H9 (cell line): ENCODE results near the gene SLC15A5. TPM values are rescaled to one million over a fixed set of nuclear protein-coding genes. Genes with fewer than 3 reads are reported as not detected.

Experiments
- DNase-seq: peaks from one replicate; pipeline ENCODE4 v3.0.0-alpha.2; 2017
- H2AFZ ChIP-seq: one replicate; pipeline ENCODE4 v1.6.1; 2013; ENCODE audit warnings: mild to moderate bottlenecking, low read length, control low read depth, moderate library complexity
- H2AK5ac ChIP-seq: 2 replicates; pipeline ENCODE4 v1.6.1; 2013; ENCODE audit warnings: low read length, control low read depth, mixed read lengths; ENCODE audit not compliant: insufficient read length
- H2BK120ac ChIP-seq: one replicate; pipeline ENCODE4 v1.6.1; 2013; ENCODE audit warnings: low read depth, mild to moderate bottlenecking, low read length, control low read depth, inconsistent platforms; ENCODE audit not compliant: poor library complexity, severe bottlenecking
- H2BK12ac ChIP-seq: 2 replicates; pipeline ENCODE4 v1.6.1; 2013; ENCODE audit warnings: low read length, control low read depth, mixed read lengths, low read depth; ENCODE audit not compliant: insufficient read length
- H2BK15ac ChIP-seq: 2 replicates; pipeline ENCODE4 v1.6.1; 2013; ENCODE audit warnings: low read depth, low read length, control low read depth
- H2BK20ac ChIP-seq: one replicate; pipeline ENCODE4 v1.6.1; 2013; ENCODE audit warnings: low read depth, mild to moderate bottlenecking, low read length, control low read depth, inconsistent platforms; ENCODE audit not compliant: poor library complexity, severe bottlenecking
- H2BK5ac ChIP-seq: 2 replicates; pipeline ENCODE4 v1.6.1; 2013; ENCODE audit warnings: low read length, control low read depth, mixed read lengths; ENCODE audit not compliant: insufficient read length
- H3K14ac ChIP-seq: 2 replicates; pipeline ENCODE4 v1.6.1; 2013; ENCODE audit warnings: low read length, control low read depth; ENCODE audit not compliant: insufficient read depth
- H3K18ac ChIP-seq: 2 replicates; pipeline ENCODE4 v1.6.1; 2013; ENCODE audit warnings: low read depth, mild to moderate bottlenecking, mixed read lengths, low read length, control low read depth; ENCODE audit not compliant: insufficient read length
- H3K23ac ChIP-seq: 2 replicates; pipeline ENCODE4 v1.6.1; 2013; ENCODE audit warnings: low read length, control low read depth, mixed read lengths, low read depth; ENCODE audit not compliant: insufficient read length
- H3K23me2 ChIP-seq: 2 replicates; pipeline ENCODE4 v1.6.1; 2013; ENCODE audit warnings: low read depth, mild to moderate bottlenecking, mixed read lengths, low read length, control low read depth; ENCODE audit not compliant: insufficient read length, poor library complexity, severe bottlenecking
- H3K27ac ChIP-seq: 2 replicates; pipeline ENCODE4 v1.5.1; 2013; ENCODE audit warnings: low read length, control low read depth, mixed read lengths, low read depth; ENCODE audit not compliant: insufficient read length
- H3K27me3 ChIP-seq: 2 replicates; pipeline ENCODE4 v1.6.1; 2013; ENCODE audit warnings: low read length, control low read depth, inconsistent platforms; ENCODE audit not compliant: insufficient read depth
- H3K4ac ChIP-seq: 2 replicates; pipeline ENCODE4 v1.6.1; 2013; ENCODE audit warnings: low read depth, mild to moderate bottlenecking, control low read depth, inconsistent platforms, low read length, moderate library complexity
- H3K4me1 ChIP-seq: 2 replicates; pipeline ENCODE4 v1.6.1; 2013; ENCODE audit warnings: low read length, control low read depth, inconsistent platforms; ENCODE audit not compliant: insufficient read depth
- H3K4me2 ChIP-seq: 2 replicates; pipeline ENCODE4 v1.6.1; 2013; ENCODE audit warnings: low read length, control low read depth, mixed read lengths; ENCODE audit not compliant: insufficient read length, insufficient read depth
- H3K56ac ChIP-seq: 2 replicates; pipeline ENCODE4 v1.6.1; 2013; ENCODE audit warnings: low read depth, mild to moderate bottlenecking, mixed read lengths, low read length, control low read depth; ENCODE audit not compliant: insufficient read length
- H3K79me1 ChIP-seq: 2 replicates; pipeline ENCODE4 v1.6.1; 2013; ENCODE audit warnings: low read depth, mild to moderate bottlenecking, moderate library complexity, low read length, control low read depth, inconsistent platforms; ENCODE audit not compliant: insufficient read depth, poor library complexity, severe bottlenecking
- H3K79me2 ChIP-seq: 2 replicates; pipeline ENCODE4 v1.6.1; 2013; ENCODE audit warnings: low read length, control low read depth, inconsistent platforms; ENCODE audit not compliant: insufficient read depth
- H3K9ac ChIP-seq: 2 replicates; pipeline ENCODE4 v1.6.1; 2013; ENCODE audit warnings: low read length, control low read depth, mixed read lengths; ENCODE audit not compliant: insufficient read length; ENCODE audit errors: extremely low read depth
- H3K9me3 ChIP-seq: one replicate; pipeline ENCODE4 v1.6.1; 2013; ENCODE audit warnings: low read depth, low read length, inconsistent platforms; ENCODE audit not compliant: control insufficient read depth
- H3T11ph ChIP-seq: one replicate; pipeline ENCODE4 v1.6.1; 2013; ENCODE audit warnings: mild to moderate bottlenecking, low read length, control low read depth, inconsistent platforms
- H4K20me1 ChIP-seq: one replicate; pipeline ENCODE4 v1.6.1; 2013; ENCODE audit not compliant: control insufficient read depth, insufficient read length, insufficient read depth
- H4K5ac ChIP-seq: 2 replicates; pipeline ENCODE4 v1.6.1; 2013; ENCODE audit warnings: low read depth, mild to moderate bottlenecking, mixed read lengths, low read length, control low read depth; ENCODE audit not compliant: insufficient read length
- H4K8ac ChIP-seq: replicated peaks from 2 replicates; pipeline ENCODE4 v1.6.1; 2013; ENCODE audit warnings: low read length, control low read depth, mixed read lengths, low read depth; ENCODE audit not compliant: insufficient read length
- H4K91ac ChIP-seq: 2 replicates; pipeline ENCODE4 v1.6.1; 2013; ENCODE audit warnings: low read depth, mild to moderate bottlenecking, moderate library complexity, mixed read lengths, low read length, control low read depth; ENCODE audit not compliant: insufficient read length
- H3K27ac Mint-ChIP-seq, 3 experiments: 2 replicates in 2 of 3; 3 replicates in 1 of 3; pipeline ENCODE4 v1.8.0; 2020 to 2021; ENCODE audit warnings: mixed read lengths in 3 of 3, mild to moderate bottlenecking in 1 of 3, moderate library complexity in 1 of 3
- H3K27me3 Mint-ChIP-seq: 2 replicates; pipeline ENCODE4 v1.8.0; 2021; ENCODE audit warnings: low read depth, mild to moderate bottlenecking, moderate library complexity, mixed read lengths
- H3K36me3 Mint-ChIP-seq, 3 experiments: 2 replicates in 2 of 3; 3 replicates in 1 of 3; pipeline ENCODE4 v1.8.0; 2020 to 2021; ENCODE audit warnings: low read depth in 3 of 3, mixed read lengths in 3 of 3; ENCODE audit not compliant: insufficient read depth in 1 of 3
- H3K4me1 Mint-ChIP-seq, 2 experiments: 2 replicates each; pipeline ENCODE4 v1.8.0; 2020; ENCODE audit warnings: mixed read lengths in 2 of 2
- H3K4me3 Mint-ChIP-seq, 2 experiments: 2 replicates in 1 of 2; 3 replicates in 1 of 2; pipeline ENCODE4 v1.8.0; 2020 to 2021; ENCODE audit warnings: mild to moderate bottlenecking in 2 of 2, mixed read lengths in 2 of 2, moderate library complexity in 1 of 2
- H3K9me3 Mint-ChIP-seq, 2 experiments: 2 replicates in 1 of 2; 3 replicates in 1 of 2; pipeline ENCODE4 v1.8.0; 2020; ENCODE audit warnings: mild to moderate bottlenecking in 2 of 2, mixed read lengths in 2 of 2, moderate library complexity in 1 of 2
- CTCF ChIP-seq: fragments of 200-600 bp; sonication (generic); conservative IDR thresholded peaks from 3 replicates; pipeline ENCODE4 v1.8.0; 2021; ENCODE audit warnings: antibody characterized with exemption, mild to moderate bottlenecking
- WGBS: extraction: QIAGEN DNeasy Blood & Tissue Kit; methylation state at CpG from one replicate; pipeline ENCODE4 v1.1.7; 2013; ENCODE audit warnings: missing lambda C conversion rate, low lambda C conversion rate, mixed read lengths; ENCODE audit not compliant: insufficient read length; ENCODE audit errors: extremely low coverage; 5-methylcytosine and 5-hydroxymethylcytosine counted together
- total RNA-seq: library from RNA; stranded (reverse); gene quantifications from 2 replicates; pipeline ENCODE4 v1.2.1, GENCODE V29; 2021

The SLC15A5 gene
- total RNA-seq, 1 experiment from 2014 or later: not detected

- H3K36me3 Mint-ChIP-seq: no peaks in the 10 kb centered on the region
- Histone ChIP-seq H3K56ac (no peak overlapping the region), H2AFZ (no peak overlapping the region)
These were observed 4.6 kb upstream of the SLC15A5 start for GRCh38 chr12:16282081-16282480.

More at GRCh38 chr12:16282081-16282480, 4.6 kb upstream of the SLC15A5 start:
- Mint-ChIP-seq H3K4me1 (peaks cover 3 to 4% of the 10 kb centered on the region in 2 experiments; a peak in 2 of 4 replicates), H3K27me3 (no peaks in the 10 kb centered on the region), H3K9me3 (no peaks in the 10 kb centered on the region), H3K27ac (no peak overlapping the region), H3K4me3 (no peak overlapping the region)
- Histone ChIP-seq H3K27me3 (no peaks in the 10 kb centered on the region), H3K79me2 (no peaks in the 10 kb centered on the region), H4K5ac (no peak overlapping the region), H3K79me1 (no peaks in the 10 kb centered on the region), H4K20me1 (no peaks in the 10 kb centered on the region), H3K4me1 (no peaks in the 10 kb centered on the region), H3T11ph (no peak overlapping the region), H2BK15ac (no peak overlapping the region), H3K27ac (no peak overlapping the region), H3K14ac (no peak overlapping the region), H2AK5ac (no peak overlapping the region), H3K18ac (no peak overlapping the region), H4K8ac (no peak overlapping the region), H2BK120ac (no peak overlapping the region), H2BK5ac (no peak overlapping the region), H3K4ac (no peak overlapping the region), H3K9ac (no peak overlapping the region), H2BK20ac (no peak overlapping the region), H3K23me2 (no peaks in the 10 kb centered on the region), H3K9me3 (no peaks in the 10 kb centered on the region), H3K4me2 (no peak overlapping the region), H4K91ac (no peak overlapping the region), H2BK12ac (no peak overlapping the region), H3K23ac (no peak overlapping the region)
- WGBS: no CpG with 5 or more reads among the region's 2 CpGs
- TF ChIP-seq CTCF: no peak
- no peak for DNase-seq
